ENCODE data around the gene TBC1D22A.

Gene TBC1D22A

DNA sequence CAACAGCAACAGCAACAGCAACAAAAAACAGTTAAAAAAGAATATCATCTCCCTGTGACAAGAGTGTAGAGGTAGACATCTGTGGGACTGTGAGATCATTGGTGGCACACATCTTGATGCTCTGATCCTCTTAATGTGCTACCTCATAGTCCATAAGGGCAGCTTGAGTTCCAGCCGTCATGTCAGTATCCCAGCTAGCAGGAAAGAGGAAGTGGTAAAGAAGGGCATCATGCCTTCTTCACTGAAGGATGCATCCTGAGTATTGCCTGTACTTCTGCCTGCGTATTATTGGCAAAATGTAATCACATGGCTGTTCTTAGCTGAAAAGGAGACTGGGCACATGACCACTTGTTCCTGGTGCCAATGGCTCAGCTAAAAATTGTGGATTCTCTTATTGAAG, 314.3 kb downstream of the TBC1D22A start:
- Histone ChIP-seq H3K4me3 (ENCODE audit: severe bottlenecking) (no peak overlapping the region), H3K9me3 (ENCODE audit: severe bottlenecking) (peaks cover 6% of the 10 kb centered on the region), H3K27ac (ENCODE audit: poor library complexity, severe bottlenecking) (no peak overlapping the region), H3K27me3 (ENCODE audit: insufficient read depth, poor library complexity, severe bottlenecking) (no peaks in the 10 kb centered on the region), H3K36me3 (ENCODE audit: low read depth) (no peaks in the 10 kb centered on the region), H3K4me1 (ENCODE audit: insufficient read depth, poor library complexity, severe bottlenecking) (no peaks in the 10 kb centered on the region)
- no peak for ATAC-seq (ENCODE audit: low read depth)
- TF ChIP-seq, protein P1, sequence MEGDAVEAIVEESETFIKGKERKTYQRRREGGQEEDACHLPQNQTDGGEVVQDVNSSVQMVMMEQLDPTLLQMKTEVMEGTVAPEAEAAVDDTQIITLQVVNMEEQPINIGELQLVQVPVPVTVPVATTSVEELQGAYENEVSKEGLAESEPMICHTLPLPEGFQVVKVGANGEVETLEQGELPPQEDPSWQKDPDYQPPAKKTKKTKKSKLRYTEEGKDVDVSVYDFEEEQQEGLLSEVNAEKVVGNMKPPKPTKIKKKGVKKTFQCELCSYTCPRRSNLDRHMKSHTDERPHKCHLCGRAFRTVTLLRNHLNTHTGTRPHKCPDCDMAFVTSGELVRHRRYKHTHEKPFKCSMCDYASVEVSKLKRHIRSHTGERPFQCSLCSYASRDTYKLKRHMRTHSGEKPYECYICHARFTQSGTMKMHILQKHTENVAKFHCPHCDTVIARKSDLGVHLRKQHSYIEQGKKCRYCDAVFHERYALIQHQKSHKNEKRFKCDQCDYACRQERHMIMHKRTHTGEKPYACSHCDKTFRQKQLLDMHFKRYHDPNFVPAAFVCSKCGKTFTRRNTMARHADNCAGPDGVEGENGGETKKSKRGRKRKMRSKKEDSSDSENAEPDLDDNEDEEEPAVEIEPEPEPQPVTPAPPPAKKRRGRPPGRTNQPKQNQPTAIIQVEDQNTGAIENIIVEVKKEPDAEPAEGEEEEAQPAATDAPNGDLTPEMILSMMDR (IDR thresholded peaks at IDR 0.05; ENCODE audit: poor library complexity, severe bottlenecking), result no peak
- DNase-seq (ENCODE audit: low spot score), result no peak

DNA sequence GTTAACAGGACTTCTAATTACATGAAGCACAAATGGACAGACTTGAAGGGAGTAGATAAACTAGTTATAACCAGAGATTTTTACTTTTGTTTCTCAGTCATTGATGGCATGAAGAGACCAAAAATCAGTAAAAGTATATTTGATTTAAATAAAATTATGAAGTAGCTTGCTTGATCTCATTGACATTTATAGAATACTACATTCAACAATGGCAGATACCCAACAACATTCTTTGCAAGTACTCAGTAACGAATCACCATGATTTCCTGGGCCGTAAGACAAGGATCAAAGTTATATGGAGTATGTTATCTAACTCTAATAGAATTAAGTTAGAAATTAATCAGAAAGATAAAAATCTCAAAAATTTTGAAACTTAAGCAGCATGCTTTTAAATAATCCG, 317.6 kb downstream of the TBC1D22A start:
- no peak overlapping the region for H3K4me3 ChIP-seq (ENCODE audit: severe bottlenecking)
- DNase-seq (ENCODE audit: low spot score), result no peak
- H3K9me3 ChIP-seq (ENCODE audit: severe bottlenecking), result peaks cover 6% of the 10 kb centered on the region
- no peaks in the 10 kb centered on the region for H3K4me1 ChIP-seq (ENCODE audit: insufficient read depth, poor library complexity, severe bottlenecking)
- H3K36me3 ChIP-seq (ENCODE audit: low read depth), result no peaks in the 10 kb centered on the region
- TF ChIP-seq, protein P1 (IDR thresholded peaks at IDR 0.05; ENCODE audit: poor library complexity, severe bottlenecking), result no peak
- no peak overlapping the region for H3K27ac ChIP-seq (ENCODE audit: poor library complexity, severe bottlenecking)
- no peak for ATAC-seq (ENCODE audit: low read depth)
- no peaks in the 10 kb centered on the region for H3K27me3 ChIP-seq (ENCODE audit: insufficient read depth, poor library complexity, severe bottlenecking)

DNA sequence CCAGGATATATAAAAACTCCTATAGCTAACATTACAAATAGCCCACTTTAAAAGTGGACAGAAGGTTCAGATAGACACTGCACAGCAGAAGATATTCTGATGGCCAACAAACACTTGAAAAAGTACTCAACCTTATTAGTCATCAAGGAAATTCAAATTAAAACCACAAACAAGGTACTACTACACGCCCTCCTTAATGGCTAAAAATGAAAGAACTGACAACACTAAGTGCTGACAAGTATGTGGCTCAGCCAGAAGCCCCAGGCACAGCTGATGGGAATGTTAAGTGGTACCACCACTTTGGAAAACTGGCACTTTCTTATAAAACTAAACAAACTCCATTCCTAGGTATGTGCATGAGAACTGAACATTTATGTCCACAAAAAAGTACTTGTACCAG, 320.1 kb downstream of the TBC1D22A start:
- ATAC-seq (ENCODE audit: low read depth) (no peak), DNase-seq (ENCODE audit: low spot score) (no peak)
- no peak overlapping the region for H3K4me3 ChIP-seq (ENCODE audit: severe bottlenecking)
- H3K4me1 ChIP-seq (ENCODE audit: insufficient read depth, poor library complexity, severe bottlenecking), result no peaks in the 10 kb centered on the region
- TF ChIP-seq, protein P1 (IDR thresholded peaks at IDR 0.05; ENCODE audit: poor library complexity, severe bottlenecking), result no peak
- peaks cover 5% of the 10 kb centered on the region for H3K9me3 ChIP-seq (ENCODE audit: severe bottlenecking)
- no peaks in the 10 kb centered on the region for H3K27me3 ChIP-seq (ENCODE audit: insufficient read depth, poor library complexity, severe bottlenecking)
- no peak overlapping the region for H3K27ac ChIP-seq (ENCODE audit: poor library complexity, severe bottlenecking)
- H3K36me3 ChIP-seq (ENCODE audit: low read depth), result no peaks in the 10 kb centered on the region

DNA sequence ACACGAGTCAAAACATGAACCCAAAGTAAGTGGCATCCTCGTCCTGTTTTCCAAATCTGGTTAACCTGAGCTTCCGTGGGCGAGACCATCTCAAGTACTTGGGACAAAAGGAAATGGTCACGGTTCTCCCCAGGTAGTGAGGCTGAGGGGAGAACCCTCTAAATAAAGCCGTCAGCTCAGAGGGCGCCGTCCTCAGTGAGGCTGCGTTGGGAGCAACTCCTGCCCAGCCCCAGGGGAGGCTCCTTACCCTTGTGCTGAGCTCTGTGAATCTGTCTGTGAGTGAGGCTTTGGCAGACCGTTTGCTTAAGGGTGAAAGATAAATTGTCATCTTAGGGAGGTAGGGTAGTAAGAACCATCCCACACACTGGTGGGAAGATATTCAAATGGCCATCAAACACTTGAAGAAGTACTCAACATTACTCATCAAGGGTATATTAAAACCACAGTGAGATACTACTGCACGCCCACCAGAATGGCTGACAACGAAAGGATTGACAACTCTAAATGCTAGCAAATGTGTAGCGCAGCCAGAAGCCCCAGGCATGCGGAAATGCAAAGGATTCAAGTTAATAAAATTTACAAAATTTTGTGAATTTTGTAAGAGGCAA, 321.0 kb downstream of the TBC1D22A start:
- Histone ChIP-seq H3K4me3 (ENCODE audit: severe bottlenecking) (no peak overlapping the region), H3K27ac (ENCODE audit: poor library complexity, severe bottlenecking) (no peak overlapping the region), H3K9me3 (ENCODE audit: severe bottlenecking) (peaks cover 5% of the 10 kb centered on the region), H3K4me1 (ENCODE audit: insufficient read depth, poor library complexity, severe bottlenecking) (no peaks in the 10 kb centered on the region), H3K36me3 (ENCODE audit: low read depth) (no peaks in the 10 kb centered on the region), H3K27me3 (ENCODE audit: insufficient read depth, poor library complexity, severe bottlenecking) (no peaks in the 10 kb centered on the region)
- ATAC-seq (ENCODE audit: low read depth) (no peak), DNase-seq (ENCODE audit: low spot score) (no peak)
- TF ChIP-seq, protein P1 (IDR thresholded peaks at IDR 0.05; ENCODE audit: poor library complexity, severe bottlenecking), result no peak

DNA sequence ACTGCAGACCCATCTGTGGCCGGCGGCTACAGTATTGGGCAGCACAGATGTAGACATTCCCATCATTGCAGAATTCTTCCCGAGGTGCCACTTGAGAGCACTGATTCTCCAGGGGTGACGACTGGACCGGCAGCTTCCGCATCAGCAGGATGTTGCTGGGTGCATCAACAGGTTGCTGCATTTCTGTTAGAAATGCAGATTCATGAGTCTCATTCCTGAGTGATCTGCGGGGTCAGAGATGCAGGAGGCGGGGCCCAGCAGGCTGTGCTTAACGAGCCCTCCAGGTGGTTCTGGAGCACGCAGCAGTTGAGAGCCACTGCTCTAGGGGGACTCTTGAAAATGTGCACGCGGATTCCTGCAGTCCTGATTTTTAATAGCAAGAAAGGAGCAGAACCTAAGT, 321.8 kb downstream of the TBC1D22A start:
- DNase-seq (ENCODE audit: low spot score), result no peak
- TF ChIP-seq, protein P1 (IDR thresholded peaks at IDR 0.05; ENCODE audit: poor library complexity, severe bottlenecking), result no peak
- H3K27ac ChIP-seq (ENCODE audit: poor library complexity, severe bottlenecking), result no peak overlapping the region
- peaks cover 5% of the 10 kb centered on the region for H3K9me3 ChIP-seq (ENCODE audit: severe bottlenecking)
- H3K4me3 ChIP-seq (ENCODE audit: severe bottlenecking), result no peak overlapping the region
- H3K4me1 ChIP-seq (ENCODE audit: insufficient read depth, poor library complexity, severe bottlenecking), result no peaks in the 10 kb centered on the region
- no peaks in the 10 kb centered on the region for H3K27me3 ChIP-seq (ENCODE audit: insufficient read depth, poor library complexity, severe bottlenecking)
- no peak for ATAC-seq (ENCODE audit: low read depth)
- no peaks in the 10 kb centered on the region for H3K36me3 ChIP-seq (ENCODE audit: low read depth)

All from RWPE2 (cell line).